BLaER1 treated with 17β-estradiol and CSF1 and Interleukin-3, amounts not matched to agents 10 nM and 100 nM (cell line): ENCODE measurements around the gene TESK2.

ENCODE experiments used
- H3K27ac ChIP-seq, 11 experiments: shearing (Covaris generic); formaldehyde crosslinking; 2 replicates each; pipeline ENCODE4 v1.8.1; 2022
- H3K27me3 ChIP-seq, 11 experiments: shearing (Covaris generic); formaldehyde crosslinking; 2 replicates each; pipeline ENCODE4 v1.8.1; 2022
- H3K36me3 ChIP-seq, 11 experiments: shearing (Covaris generic); formaldehyde crosslinking; 2 replicates each; pipeline ENCODE4 v1.8.1; 2022
- H3K4me1 ChIP-seq, 10 experiments: shearing (Covaris generic); formaldehyde crosslinking; 2 replicates each; pipeline ENCODE4 v1.8.1; 2022
- H3K4me2 ChIP-seq, 11 experiments: shearing (Covaris generic); formaldehyde crosslinking; 2 replicates each; pipeline ENCODE4 v1.8.1; 2022
- H3K4me3 ChIP-seq, 10 experiments: shearing (Covaris generic); formaldehyde crosslinking; 2 replicates each; pipeline ENCODE4 v1.8.1; 2022
- H3K9ac ChIP-seq, 11 experiments: shearing (Covaris generic); formaldehyde crosslinking; 2 replicates each; pipeline ENCODE4 v1.8.1; 2022
- H3K9me3 ChIP-seq, 11 experiments: shearing (Covaris generic); formaldehyde crosslinking; replicated peaks in 1 of 11; 2 replicates each; pipeline ENCODE4 v1.8.1; 2022
- H4K20me1 ChIP-seq, 11 experiments: shearing (Covaris generic); formaldehyde crosslinking; 2 replicates each; pipeline ENCODE4 v1.8.1; 2022
- Cebpa-rat ChIP-seq, 11 experiments: shearing (Covaris generic); IDR thresholded peaks; 2 replicates each; pipeline ENCODE4 v1.8.1; 2022

TESK2 gene

GRCh38 chr1:45465277-45465676 lies 25.7 kb downstream of the TESK2 start:
- no peak overlapping the region for H3K27ac ChIP-seq
- TF ChIP-seq Cebpa-rat (IDR thresholded peaks at IDR 0.05), result no peak
- peaks cover 0 to 5% (median 0%) of the 10 kb centered on the region in 11 experiments; a peak in 1 of 22 replicates for H3K9me3 ChIP-seq
- peaks cover 0 to 13% (median 0%) of the 10 kb centered on the region in 11 experiments; a peak in 2 of 22 replicates for H3K36me3 ChIP-seq
- H3K27me3 ChIP-seq, result no peaks in the 10 kb centered on the region
- no peak overlapping the region for H3K9ac ChIP-seq
- no peak overlapping the region for H3K4me2 ChIP-seq
- no peak overlapping the region for H3K4me3 ChIP-seq
- H4K20me1 ChIP-seq, result peaks cover 0 to 2% (median 0%) of the 10 kb centered on the region in 11 experiments; a peak in 2 of 22 replicates
- H3K4me1 ChIP-seq, result peaks cover 0 to 19% (median 10%) of the 10 kb centered on the region in 10 experiments; a peak in 14 of 20 replicates

GRCh38 chr1:45458894-45459293 lies 32.1 kb downstream of the TESK2 start:
- H3K27ac ChIP-seq, result no peak overlapping the region
- H3K9me3 ChIP-seq, result no peaks in the 10 kb centered on the region
- H3K36me3 ChIP-seq, result peaks cover 0 to 41% (median 0%) of the 10 kb centered on the region in 11 experiments; a peak in 4 of 22 replicates
- no peak overlapping the region for H3K4me2 ChIP-seq
- H3K9ac ChIP-seq, result no peak overlapping the region
- H4K20me1 ChIP-seq, result no peaks in the 10 kb centered on the region
- no peak overlapping the region for H3K4me3 ChIP-seq
- TF ChIP-seq Cebpa-rat (IDR thresholded peaks at IDR 0.05), result no peak
- H3K4me1 ChIP-seq, result no peaks in the 10 kb centered on the region
- H3K27me3 ChIP-seq, result no peaks in the 10 kb centered on the region

GRCh38 chr1:45456531-45456930 lies 34.4 kb downstream of the TESK2 start:
- H3K36me3 ChIP-seq, result peaks cover 0 to 34% (median 0%) of the 10 kb centered on the region in 11 experiments; a peak in 5 of 22 replicates
- H3K4me2 ChIP-seq, result no peak overlapping the region
- TF ChIP-seq Cebpa-rat (IDR thresholded peaks at IDR 0.05), result no peak
- no peak overlapping the region for H3K27ac ChIP-seq
- no peaks in the 10 kb centered on the region for H3K4me1 ChIP-seq
- no peaks in the 10 kb centered on the region for H3K9me3 ChIP-seq
- no peak overlapping the region for H3K4me3 ChIP-seq
- no peaks in the 10 kb centered on the region for H4K20me1 ChIP-seq
- no peaks in the 10 kb centered on the region for H3K27me3 ChIP-seq
- no peak overlapping the region for H3K9ac ChIP-seq

GRCh38 chr1:45455162-45455561 lies 35.8 kb downstream of the TESK2 start:
- Histone ChIP-seq H3K27ac (no peak overlapping the region), H3K9ac (no peak overlapping the region), H3K9me3 (no peaks in the 10 kb centered on the region), H3K36me3 (peaks cover 0 to 39% (median 0%) of the 10 kb centered on the region in 11 experiments; a peak in 5 of 22 replicates), H4K20me1 (no peaks in the 10 kb centered on the region), H3K4me3 (no peak overlapping the region), H3K27me3 (no peaks in the 10 kb centered on the region), H3K4me1 (no peaks in the 10 kb centered on the region), H3K4me2 (no peak overlapping the region)
- no peak for TF ChIP-seq Cebpa-rat (IDR thresholded peaks at IDR 0.05)

GRCh38 chr1:45454464-45454863 lies 36.5 kb downstream of the TESK2 start:
- TF ChIP-seq Cebpa-rat (IDR thresholded peaks at IDR 0.05), result no peak
- Histone ChIP-seq H3K4me2 (no peak overlapping the region), H3K4me3 (no peak overlapping the region), H3K9me3 (no peaks in the 10 kb centered on the region), H3K27ac (no peak overlapping the region), H4K20me1 (no peaks in the 10 kb centered on the region), H3K36me3 (peaks cover 0 to 39% (median 0%) of the 10 kb centered on the region in 11 experiments; a peak in 5 of 22 replicates), H3K4me1 (no peaks in the 10 kb centered on the region), H3K27me3 (no peaks in the 10 kb centered on the region), H3K9ac (no peak overlapping the region)

- Histone ChIP-seq H4K20me1 (no peaks in the 10 kb centered on the region), H3K27ac (no peak overlapping the region), H3K4me1 (no peaks in the 10 kb centered on the region), H3K9ac (no peak overlapping the region), H3K36me3 (peaks cover 0 to 38% (median 0%) of the 10 kb centered on the region in 11 experiments; a peak in 5 of 22 replicates), H3K9me3 (no peaks in the 10 kb centered on the region), H3K27me3 (no peaks in the 10 kb centered on the region), H3K4me3 (no peak overlapping the region), H3K4me2 (no peak overlapping the region)
- TF ChIP-seq Cebpa-rat (IDR thresholded peaks at IDR 0.05), result no peak
These were observed 38.5 kb downstream of the TESK2 start for GRCh38 chr1:45452503-45452902.

- H3K4me2 ChIP-seq, result no peak overlapping the region
These were observed 42.6 kb downstream of the TESK2 start for GRCh38 chr1:45448357-45448756.

GRCh38 chr1:45446950-45447672 lies 43.9 kb downstream of the TESK2 start:
- no peaks in the 10 kb centered on the region for H4K20me1 ChIP-seq
- TF ChIP-seq Cebpa-rat (IDR thresholded peaks at IDR 0.05), result no peak
- H3K4me2 ChIP-seq, result no peak overlapping the region
- H3K4me3 ChIP-seq, result no peak overlapping the region
- no peak overlapping the region for H3K9ac ChIP-seq
- peaks cover 0 to 14% (median 0%) of the 10 kb centered on the region in 10 experiments; a peak in 3 of 20 replicates for H3K4me1 ChIP-seq
- peaks cover 0 to 6% (median 0%) of the 10 kb centered on the region in 11 experiments; a peak in 2 of 22 replicates for H3K9me3 ChIP-seq
- H3K27ac ChIP-seq, result no peak overlapping the region
- H3K27me3 ChIP-seq, result no peaks in the 10 kb centered on the region
- H3K36me3 ChIP-seq, result 0 out of 22 replicates have a peak, but pooled peaks cover 0 to 7% (median 0%) of the 10 kb centered on the region in 11 experiments

More at GRCh38 chr1:45448357-45448756, 42.6 kb downstream of the TESK2 start:
- Histone ChIP-seq H3K36me3 (peaks cover 0 to 7% (median 0%) of the 10 kb centered on the region in 11 experiments; a peak in 1 of 22 replicates), H3K4me3 (no peak overlapping the region), H3K27ac (no peak overlapping the region), H3K9ac (no peak overlapping the region), H4K20me1 (no peaks in the 10 kb centered on the region), H3K27me3 (no peaks in the 10 kb centered on the region), H3K4me1 (0 out of 20 replicates have a peak, but pooled peaks cover 0 to 5% (median 0%) of the 10 kb centered on the region in 10 experiments), H3K9me3 (peaks cover 0 to 6% (median 0%) of the 10 kb centered on the region in 11 experiments; a peak in 2 of 22 replicates)
- TF ChIP-seq Cebpa-rat (IDR thresholded peaks at IDR 0.05), result no peak

- Histone ChIP-seq H3K9me3 (peaks cover 0 to 6% (median 0%) of the 10 kb centered on the region in 11 experiments; a peak in 2 of 22 replicates), H3K27ac (no peak overlapping the region), H3K27me3 (no peaks in the 10 kb centered on the region), H3K4me1 (peaks cover 0 to 14% (median 0%) of the 10 kb centered on the region in 10 experiments; a peak in 3 of 20 replicates), H3K36me3 (0 out of 22 replicates have a peak, but pooled peaks cover 0 to 5% (median 0%) of the 10 kb centered on the region in 11 experiments), H3K4me2 (no peak overlapping the region), H3K4me3 (no peak overlapping the region), H3K9ac (no peak overlapping the region), H4K20me1 (no peaks in the 10 kb centered on the region)
- TF ChIP-seq Cebpa-rat (IDR thresholded peaks at IDR 0.05), result no peak
These were observed 44.4 kb downstream of the TESK2 start for GRCh38 chr1:45446530-45446929.
